ENCODE data around the gene GOLT1B. TPM values are rescaled to one million over a fixed set of nuclear protein-coding genes. Genes with fewer than 3 reads are reported as not detected.

GOLT1B gene
- total RNA-seq, 1 experiment from 2014 or later: 31.4 TPM

DNA sequence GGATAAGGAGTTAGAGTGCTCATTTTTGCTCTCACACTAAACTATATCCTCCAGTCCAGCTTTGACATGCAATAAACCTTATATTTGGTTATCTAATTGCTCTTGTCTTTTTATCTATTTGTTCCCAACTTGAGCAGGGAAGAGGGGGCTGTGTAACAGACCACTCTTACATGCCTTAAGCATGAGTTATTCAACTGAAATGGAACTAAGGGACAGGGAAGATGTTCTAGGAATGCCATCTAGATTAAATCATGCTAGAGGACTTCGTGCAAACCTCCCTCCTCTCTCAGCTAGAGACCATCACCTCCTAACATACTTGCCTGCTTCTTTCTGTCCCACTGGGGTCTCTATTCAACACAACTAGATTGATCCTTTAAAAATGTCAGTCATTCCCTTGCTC, 45.1 kb downstream of the GOLT1B start:
- ChIA-PET POLR2A (ENCODE audit: low non-redundant PET) (no interaction called here), CTCF (no interaction called here)
- intact Hi-C loops (cut with micrococcal nuclease; ENCODE audit: unreplicated experiment): no loop called here
- H3K27ac ChIP-seq (ENCODE audit: low read depth, low read length, poor library complexity, severe bottlenecking): no peak overlapping the region
- no peak overlapping the region for H3K4me3 ChIP-seq (ENCODE audit: low read depth, low read length, poor library complexity, severe bottlenecking)
- TF ChIP-seq, protein P1, sequence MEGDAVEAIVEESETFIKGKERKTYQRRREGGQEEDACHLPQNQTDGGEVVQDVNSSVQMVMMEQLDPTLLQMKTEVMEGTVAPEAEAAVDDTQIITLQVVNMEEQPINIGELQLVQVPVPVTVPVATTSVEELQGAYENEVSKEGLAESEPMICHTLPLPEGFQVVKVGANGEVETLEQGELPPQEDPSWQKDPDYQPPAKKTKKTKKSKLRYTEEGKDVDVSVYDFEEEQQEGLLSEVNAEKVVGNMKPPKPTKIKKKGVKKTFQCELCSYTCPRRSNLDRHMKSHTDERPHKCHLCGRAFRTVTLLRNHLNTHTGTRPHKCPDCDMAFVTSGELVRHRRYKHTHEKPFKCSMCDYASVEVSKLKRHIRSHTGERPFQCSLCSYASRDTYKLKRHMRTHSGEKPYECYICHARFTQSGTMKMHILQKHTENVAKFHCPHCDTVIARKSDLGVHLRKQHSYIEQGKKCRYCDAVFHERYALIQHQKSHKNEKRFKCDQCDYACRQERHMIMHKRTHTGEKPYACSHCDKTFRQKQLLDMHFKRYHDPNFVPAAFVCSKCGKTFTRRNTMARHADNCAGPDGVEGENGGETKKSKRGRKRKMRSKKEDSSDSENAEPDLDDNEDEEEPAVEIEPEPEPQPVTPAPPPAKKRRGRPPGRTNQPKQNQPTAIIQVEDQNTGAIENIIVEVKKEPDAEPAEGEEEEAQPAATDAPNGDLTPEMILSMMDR (conservative IDR thresholded peaks at IDR 0.05; ENCODE audit: low read depth, low read length): no peak
- no peak for TF ChIP-seq EZH2 (IDR thresholded peaks at IDR 0.05; ENCODE audit: borderline replicate concordance, low read depth, low read length, poor library complexity, severe bottlenecking)
- no peaks in the 10 kb centered on the region for H3K4me1 ChIP-seq (ENCODE audit: insufficient read depth, low read length, poor library complexity, severe bottlenecking)
- no TSS peak for BruUV-seq (replicated peaks)
- H3K36me3 ChIP-seq (ENCODE audit: insufficient read depth, low read length, poor library complexity, severe bottlenecking): no peaks in the 10 kb centered on the region
- H3K9me3 ChIP-seq (ENCODE audit: low read depth, low read length, poor library complexity, severe bottlenecking): no peaks in the 10 kb centered on the region
- no peak for DNase-seq (ENCODE audit: low spot score)
- peaks cover 29% of the 10 kb centered on the region for H3K27me3 ChIP-seq (replicated peaks; ENCODE audit: insufficient read depth, low read depth, low read length, poor library complexity)

DNA sequence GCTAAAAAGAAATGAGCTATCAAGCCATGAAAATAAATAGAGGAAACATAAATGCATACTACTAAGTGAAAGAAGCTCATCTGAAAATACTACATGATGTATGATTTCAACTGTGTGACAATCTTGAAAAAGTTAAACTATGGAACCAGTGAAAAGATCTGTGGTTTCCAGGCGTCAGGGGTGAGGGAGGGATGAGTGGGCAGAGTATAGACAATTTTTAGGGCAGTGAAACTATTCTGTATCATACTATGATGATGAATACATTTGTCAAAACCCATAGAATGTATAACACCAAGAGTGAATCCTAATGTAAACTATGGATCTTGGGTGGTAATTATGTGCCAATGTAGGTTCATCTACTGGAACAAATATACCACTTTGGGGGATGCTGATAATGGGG, 45.8 kb downstream of the GOLT1B start:
- H3K27me3 ChIP-seq (replicated peaks; ENCODE audit: insufficient read depth, low read depth, low read length, poor library complexity): peaks cover 27% of the 10 kb centered on the region
- no TSS peak for BruUV-seq (replicated peaks)
- H3K36me3 ChIP-seq (ENCODE audit: insufficient read depth, low read length, poor library complexity, severe bottlenecking): no peaks in the 10 kb centered on the region
- intact Hi-C loops (cut with micrococcal nuclease; ENCODE audit: unreplicated experiment): no loop called here
- TF ChIP-seq, protein P1 (conservative IDR thresholded peaks at IDR 0.05; ENCODE audit: low read depth, low read length): no peak
- TF ChIP-seq EZH2 (IDR thresholded peaks at IDR 0.05; ENCODE audit: borderline replicate concordance, low read depth, low read length, poor library complexity, severe bottlenecking): no peak
- no peaks in the 10 kb centered on the region for H3K4me1 ChIP-seq (ENCODE audit: insufficient read depth, low read length, poor library complexity, severe bottlenecking)
- DNase-seq (ENCODE audit: low spot score): no peak
- ChIA-PET CTCF (no interaction called here), POLR2A (ENCODE audit: low non-redundant PET) (no interaction called here)
- H3K9me3 ChIP-seq (ENCODE audit: low read depth, low read length, poor library complexity, severe bottlenecking): no peaks in the 10 kb centered on the region
- H3K27ac ChIP-seq (ENCODE audit: low read depth, low read length, poor library complexity, severe bottlenecking): no peak overlapping the region
- no peak overlapping the region for H3K4me3 ChIP-seq (ENCODE audit: low read depth, low read length, poor library complexity, severe bottlenecking)

DNA sequence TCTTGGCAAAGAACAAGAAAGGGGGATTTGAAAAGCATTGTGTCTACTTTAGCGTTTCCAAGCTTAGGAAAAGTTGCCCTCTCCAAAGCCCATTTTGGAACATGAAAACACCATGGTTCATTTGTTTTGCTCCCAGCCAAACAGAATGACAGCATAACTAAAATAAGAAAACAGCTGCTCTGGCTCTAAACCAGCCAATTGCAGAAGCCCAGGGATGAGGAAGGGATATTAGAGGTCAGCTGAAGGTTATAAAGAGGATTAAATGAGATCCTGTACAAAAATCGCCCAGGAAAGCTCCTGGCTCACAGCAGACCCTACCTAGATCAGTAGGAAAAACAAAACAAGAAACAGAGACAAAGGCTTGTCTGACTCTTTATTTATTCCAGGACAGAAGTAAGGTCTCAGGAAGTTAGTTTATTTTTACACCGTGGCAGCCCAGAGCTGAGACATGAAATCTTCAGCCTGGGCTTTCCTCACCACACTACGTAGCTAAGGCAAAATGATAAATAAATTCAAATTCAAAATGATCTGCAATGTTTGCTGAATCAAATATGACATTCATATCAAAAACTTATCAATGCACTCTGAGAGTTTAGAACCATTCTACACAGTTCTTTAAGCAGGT, 50.4 kb downstream of the GOLT1B start:
- no TSS peak for BruUV-seq (replicated peaks)
- Histone ChIP-seq H3K27ac (ENCODE audit: low read depth, low read length, poor library complexity, severe bottlenecking) (no peak overlapping the region), H3K27me3 (replicated peaks; ENCODE audit: insufficient read depth, low read depth, low read length, poor library complexity) (peaks cover 2% of the 10 kb centered on the region), H3K4me1 (ENCODE audit: insufficient read depth, low read length, poor library complexity, severe bottlenecking) (no peaks in the 10 kb centered on the region), H3K4me3 (ENCODE audit: low read depth, low read length, poor library complexity, severe bottlenecking) (no peak overlapping the region), H3K9me3 (ENCODE audit: low read depth, low read length, poor library complexity, severe bottlenecking) (no peaks in the 10 kb centered on the region), H3K36me3 (ENCODE audit: insufficient read depth, low read length, poor library complexity, severe bottlenecking) (no peaks in the 10 kb centered on the region)
- no peak for DNase-seq (ENCODE audit: low spot score)
- no peak for TF ChIP-seq EZH2 (IDR thresholded peaks at IDR 0.05; ENCODE audit: borderline replicate concordance, low read depth, low read length, poor library complexity, severe bottlenecking)
- TF ChIP-seq, protein P1 (conservative IDR thresholded peaks at IDR 0.05; ENCODE audit: low read depth, low read length): no peak
- CTCF ChIA-PET: no interaction called here
- intact Hi-C loops (cut with micrococcal nuclease; ENCODE audit: unreplicated experiment): no loop called here
- POLR2A ChIA-PET (ENCODE audit: low non-redundant PET): no interaction called here

Data from A673 (cell line).